ENCODE measurements around the gene CTNNA2. TPM values are rescaled to one million over a fixed set of nuclear protein-coding genes. Genes with fewer than 3 reads are reported as not detected.

Gene CTNNA2
- total RNA-seq, 1 experiment from 2014 or later, result not detected

DNA sequence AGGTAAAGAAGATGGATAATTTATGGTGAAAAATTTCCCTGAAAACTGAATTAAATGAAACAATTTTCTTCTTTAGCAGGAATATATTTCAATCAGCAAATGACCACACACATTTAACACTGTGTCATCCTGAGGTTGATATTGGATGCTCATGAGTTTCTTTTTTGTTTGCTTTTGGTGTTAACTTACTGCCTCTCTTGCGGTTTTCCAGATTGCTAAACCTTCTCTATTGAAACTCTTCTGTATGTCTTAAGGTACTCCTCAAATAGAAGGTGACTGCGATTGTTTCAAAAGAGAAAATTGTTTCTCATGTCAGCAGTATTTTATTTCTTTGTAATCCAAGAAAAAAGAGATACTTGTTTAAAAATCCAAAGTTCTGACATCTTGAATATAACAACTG, 692.6 kb downstream of the CTNNA2 start:
- no peak for DNase-seq (ENCODE audit: low read depth)

- DNase-seq (ENCODE audit: low read depth), result no peak
Measured at GRCh38 chr2:80209458-80209857, 696.6 kb downstream of the CTNNA2 start.

DNA sequence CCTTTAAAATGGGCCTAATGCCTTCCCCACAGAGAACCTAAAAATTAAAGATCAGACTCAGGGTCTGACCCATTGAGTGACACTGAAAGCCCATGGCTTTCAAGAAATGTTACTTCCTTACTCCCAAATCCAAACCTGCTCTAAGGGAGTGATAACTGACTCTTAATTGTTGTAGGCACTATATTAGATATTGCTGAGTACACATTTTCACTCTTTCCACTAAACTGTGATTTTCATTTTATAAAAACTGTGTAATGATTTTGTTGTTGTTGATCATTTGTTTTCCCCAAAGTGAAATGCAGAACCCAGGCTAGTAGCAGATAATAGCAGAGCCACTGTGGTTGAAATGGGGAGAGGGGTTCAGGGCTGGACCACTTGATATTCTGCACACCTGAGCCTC, 704.6 kb downstream of the CTNNA2 start:
- no peak for DNase-seq (ENCODE audit: low read depth)

DNA sequence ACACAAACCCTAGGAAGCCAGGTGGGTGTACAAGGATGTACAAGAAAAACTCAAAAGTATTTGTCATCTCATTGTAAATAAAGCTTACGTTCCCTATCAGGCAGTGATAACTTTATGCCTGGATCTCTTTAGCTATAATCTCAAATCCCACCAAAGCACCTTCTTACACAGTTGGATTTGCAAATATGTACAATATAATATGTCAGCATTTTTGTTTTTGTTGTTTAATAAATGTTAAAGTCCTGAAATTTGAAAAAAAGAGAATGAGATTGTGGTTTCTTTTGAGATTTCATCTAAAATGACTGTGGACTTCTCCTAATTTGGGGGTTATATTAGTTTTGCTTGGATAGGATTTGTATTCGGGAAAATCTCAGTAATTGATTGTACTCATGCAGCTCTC, 709.8 kb downstream of the CTNNA2 start:
- no peak for DNase-seq (ENCODE audit: low read depth)

GRCh38 chr2:80231421-80231820, 718.6 kb downstream of the CTNNA2 start:
- DNase-seq (ENCODE audit: low read depth), result no peak

DNA sequence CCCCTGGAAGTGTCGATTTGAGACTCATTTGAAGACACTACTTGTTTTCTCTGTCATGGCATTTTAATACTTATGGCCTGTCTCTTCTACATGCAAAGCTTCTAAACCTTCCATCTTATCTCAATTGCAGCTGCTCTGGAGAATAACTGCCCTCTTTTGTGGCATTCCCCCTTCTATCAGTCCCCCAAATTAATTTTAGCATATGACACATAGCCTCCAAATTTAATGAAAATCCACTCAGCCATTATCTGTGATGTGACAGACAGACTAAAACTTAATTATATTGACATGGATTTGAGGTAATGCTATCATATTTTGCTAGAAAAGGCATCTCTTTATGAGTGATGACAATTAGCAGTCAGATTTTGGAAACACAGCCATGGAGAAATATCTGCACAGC, 720.5 kb downstream of the CTNNA2 start:
- no peak for DNase-seq (ENCODE audit: low read depth)

- peak; percentile 10 for DNase-seq (ENCODE audit: low read depth)
Measured at GRCh38 chr2:80238692-80239469, 726.0 kb downstream of the CTNNA2 start.

GRCh38 chr2:80242355-80242910, 729.6 kb downstream of the CTNNA2 start:
- no peak for DNase-seq (ENCODE audit: low read depth)

GRCh38 chr2:80244905-80245584, 732.2 kb downstream of the CTNNA2 start:
- DNase-seq (ENCODE audit: low read depth), result no peak

DNA sequence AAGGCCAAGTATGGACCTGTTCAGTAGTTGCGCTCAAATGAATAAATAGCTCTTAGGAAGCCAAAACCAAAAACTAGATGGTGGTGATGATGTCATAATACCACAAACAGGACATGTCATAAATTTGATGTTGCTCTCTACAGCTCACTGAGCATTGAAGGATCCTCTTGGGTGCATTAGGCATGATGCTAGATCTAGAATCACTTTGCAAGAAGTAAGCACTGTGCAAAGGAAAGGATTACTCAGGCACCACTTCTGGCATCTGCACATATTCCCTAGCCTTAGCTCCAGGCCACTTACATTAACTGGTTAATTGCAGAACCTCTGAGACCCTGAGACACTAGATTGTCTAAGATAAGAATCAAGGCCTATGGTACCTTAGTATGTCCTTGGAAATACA, 733.7 kb downstream of the CTNNA2 start:
- no peak for DNase-seq (ENCODE audit: low read depth)

- DNase-seq (ENCODE audit: low read depth), result no peak
Measured at GRCh38 chr2:80247339-80247738, 734.5 kb downstream of the CTNNA2 start.

- no peak for DNase-seq (ENCODE audit: low read depth)
Measured at GRCh38 chr2:80248146-80248545, 735.3 kb downstream of the CTNNA2 start.

- DNase-seq (ENCODE audit: low read depth), result no peak
Measured at GRCh38 chr2:80252294-80252986, 739.6 kb downstream of the CTNNA2 start.

- no peak for DNase-seq (ENCODE audit: low read depth)
Measured at GRCh38 chr2:80255918-80256781, 743.3 kb downstream of the CTNNA2 start.

GRCh38 chr2:80256782-80257167, 743.9 kb downstream of the CTNNA2 start:
- no peak for DNase-seq (ENCODE audit: low read depth)

DNA sequence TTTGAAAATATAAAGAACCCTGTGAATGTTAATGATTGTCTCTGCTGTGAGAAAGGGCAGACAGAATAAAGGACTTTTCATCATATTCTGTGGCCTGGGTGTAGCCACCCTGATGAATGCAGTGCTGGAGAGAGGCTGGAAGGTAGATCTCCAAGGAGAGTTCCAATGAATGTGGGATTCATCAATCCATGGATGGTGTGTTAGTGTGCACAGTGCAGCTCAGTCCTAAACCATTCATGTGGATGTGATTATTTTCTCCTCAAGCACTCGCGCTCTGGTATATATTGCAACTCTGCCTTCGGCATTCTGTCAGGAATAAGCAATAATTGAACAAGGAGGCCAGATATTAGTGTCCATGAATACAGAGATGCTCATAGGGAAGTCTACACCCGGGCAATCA, 744.6 kb downstream of the CTNNA2 start:
- no peak for DNase-seq (ENCODE audit: low read depth)

GRCh38 chr2:80258341-80258740, 745.5 kb downstream of the CTNNA2 start:
- DNase-seq (ENCODE audit: low read depth), result no peak

DNA sequence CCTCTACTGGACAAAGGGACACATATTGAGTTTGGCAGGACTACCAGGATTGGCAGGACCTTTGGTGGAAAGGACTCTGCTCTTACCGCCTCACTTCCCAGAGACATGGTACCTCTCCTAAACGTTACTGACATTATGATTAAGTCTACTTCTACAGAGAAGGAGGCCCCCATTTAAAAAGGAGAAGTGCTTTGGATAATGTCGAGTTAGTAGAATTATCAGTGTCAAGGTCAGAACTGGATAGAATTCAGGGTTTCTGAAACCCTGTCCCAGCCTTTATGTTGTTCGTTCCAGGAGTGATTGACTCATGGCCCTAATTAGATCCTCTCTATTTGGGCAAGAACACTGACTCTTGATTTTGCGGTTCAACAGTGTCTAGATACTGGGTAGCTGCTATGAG, 745.9 kb downstream of the CTNNA2 start:
- DNase-seq (ENCODE audit: low read depth), result no peak

- no peak for DNase-seq (ENCODE audit: low read depth)
Measured at GRCh38 chr2:80259292-80259691, 746.4 kb downstream of the CTNNA2 start.

- DNase-seq (ENCODE audit: low read depth), result no peak
Measured at GRCh38 chr2:80266231-80266630, 753.4 kb downstream of the CTNNA2 start.

DNA sequence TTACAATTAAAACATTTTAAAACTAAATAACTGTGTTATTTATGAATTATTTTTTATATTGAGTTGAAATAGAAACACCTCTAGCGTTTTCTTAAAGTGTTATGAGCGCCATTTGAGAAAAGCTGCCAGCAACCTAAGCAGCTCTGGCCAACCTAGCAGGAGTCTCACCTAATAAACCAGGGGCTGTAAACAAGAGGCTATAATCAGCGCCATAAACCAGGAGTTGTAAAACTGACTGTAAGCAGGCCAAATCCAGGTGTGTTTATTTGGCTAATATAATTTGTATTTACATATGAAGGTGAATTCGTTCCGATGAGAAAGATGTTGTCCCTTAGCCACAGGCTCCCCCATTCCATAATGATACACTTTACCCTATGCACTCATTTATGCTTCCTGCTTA, 757.0 kb downstream of the CTNNA2 start:
- DNase-seq (ENCODE audit: low read depth), result no peak

DNA sequence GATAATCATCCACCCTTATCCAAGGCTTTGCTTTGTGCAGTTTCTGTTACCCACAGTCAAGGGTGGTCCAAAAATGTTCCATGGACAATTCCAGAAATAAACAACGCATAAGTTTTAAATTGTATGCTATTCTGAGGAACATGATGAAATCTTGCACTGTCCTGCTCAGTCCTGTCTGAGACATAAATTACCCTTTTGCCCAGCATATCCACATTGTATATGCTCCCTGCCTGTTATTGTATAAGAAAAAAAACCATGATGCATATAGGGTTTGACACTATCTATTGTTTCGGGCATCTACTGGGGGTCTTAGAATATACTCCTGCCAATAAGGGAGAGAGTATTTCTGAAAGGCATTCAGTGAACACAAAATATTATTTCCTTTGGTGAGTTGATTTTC, 767.7 kb downstream of the CTNNA2 start:
- no peak for DNase-seq (ENCODE audit: low read depth)

Measured in Daoy (cell line).